Measurements from ENCODE around the gene OCA2.

DNA sequence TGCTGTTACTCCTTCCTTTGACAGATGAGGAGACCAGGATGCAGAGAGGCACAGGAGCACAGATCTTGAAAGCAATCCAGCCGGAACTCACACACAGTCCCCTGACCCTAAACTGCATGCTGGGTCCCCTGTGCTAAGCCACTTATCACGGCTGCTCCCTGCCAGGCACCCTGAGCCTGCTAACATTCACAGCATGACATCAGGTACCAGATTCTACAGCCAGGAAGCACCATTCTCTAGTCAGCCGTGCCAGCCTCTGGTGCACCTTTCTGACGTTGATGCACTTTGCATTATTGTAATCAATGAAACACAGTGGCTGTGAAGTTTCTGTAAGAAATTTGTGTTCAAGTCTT lies 247.3 kb downstream of the OCA2 start:
- TF ChIP-seq POLR2A (IDR thresholded peaks at IDR 0.05): no peak
- TF ChIP-seq, protein P1, sequence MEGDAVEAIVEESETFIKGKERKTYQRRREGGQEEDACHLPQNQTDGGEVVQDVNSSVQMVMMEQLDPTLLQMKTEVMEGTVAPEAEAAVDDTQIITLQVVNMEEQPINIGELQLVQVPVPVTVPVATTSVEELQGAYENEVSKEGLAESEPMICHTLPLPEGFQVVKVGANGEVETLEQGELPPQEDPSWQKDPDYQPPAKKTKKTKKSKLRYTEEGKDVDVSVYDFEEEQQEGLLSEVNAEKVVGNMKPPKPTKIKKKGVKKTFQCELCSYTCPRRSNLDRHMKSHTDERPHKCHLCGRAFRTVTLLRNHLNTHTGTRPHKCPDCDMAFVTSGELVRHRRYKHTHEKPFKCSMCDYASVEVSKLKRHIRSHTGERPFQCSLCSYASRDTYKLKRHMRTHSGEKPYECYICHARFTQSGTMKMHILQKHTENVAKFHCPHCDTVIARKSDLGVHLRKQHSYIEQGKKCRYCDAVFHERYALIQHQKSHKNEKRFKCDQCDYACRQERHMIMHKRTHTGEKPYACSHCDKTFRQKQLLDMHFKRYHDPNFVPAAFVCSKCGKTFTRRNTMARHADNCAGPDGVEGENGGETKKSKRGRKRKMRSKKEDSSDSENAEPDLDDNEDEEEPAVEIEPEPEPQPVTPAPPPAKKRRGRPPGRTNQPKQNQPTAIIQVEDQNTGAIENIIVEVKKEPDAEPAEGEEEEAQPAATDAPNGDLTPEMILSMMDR (IDR thresholded peaks at IDR 0.05): no peak
